IMR-90 (cell line): ENCODE data around the gene SH3BGRL. TPM values are rescaled to one million over a fixed set of nuclear protein-coding genes. Genes with fewer than 3 reads are reported as not detected.

Experiments
- ATAC-seq: fragments of 200-7000 bp; cut with Tn5 transposase; 2 replicates; pipeline ENCODE4 v1.9.1; 2020; ENCODE audit warnings: low read depth, mild to moderate bottlenecking, moderate library complexity
- BruUV-seq: library from RNA; stranded (reverse); fragments of 400-500 nt; replicated peaks from 2 replicates; lab custom pipeline; 2021; lab: Mats Ljungman, UMichigan
- CTCF ChIA-PET: fragments of 300-600 bp; formaldehyde crosslinking; extraction: SDS; loops from one replicate; lab custom pipeline; 2021; ENCODE audit warnings: antibody characterized with exemption; lab: Yijun Ruan, JAX
- POLR2A ChIA-PET: fragments of 300-600 bp; sonication (Branson Sonifier 250); formaldehyde crosslinking; loops from one replicate; lab custom pipeline; 2022; ENCODE audit warnings: antibody characterized with exemption; ENCODE audit not compliant: unreplicated experiment; lab: Charles Lee
- DNase-seq: peaks from one replicate; pipeline ENCODE4 v3.0.0; 2013
- H2AFZ ChIP-seq: replicated peaks from 2 replicates; pipeline ENCODE3; 2013; ENCODE audit warnings: low read length, mild to moderate bottlenecking; ENCODE audit not compliant: poor library complexity
- H2AK5ac ChIP-seq: 2 replicates; pipeline ENCODE4 v1.6.1; 2013; ENCODE audit warnings: low read depth, low read length, inconsistent platforms
- H2AK9ac ChIP-seq: replicated peaks from 2 replicates; pipeline ENCODE3; 2013; ENCODE audit warnings: mild to moderate bottlenecking, low read depth, low read length, moderate library complexity; ENCODE audit not compliant: poor library complexity
- H2BK120ac ChIP-seq: 2 replicates; pipeline ENCODE4 v1.6.1; 2013; ENCODE audit warnings: low read depth, low read length, inconsistent platforms
- H2BK15ac ChIP-seq: 3 replicates; pipeline ENCODE4 v1.6.1; 2013; ENCODE audit warnings: low read depth, low read length, inconsistent platforms
- H2BK20ac ChIP-seq: 2 replicates; pipeline ENCODE4 v1.6.1; 2013; ENCODE audit warnings: low read depth, mild to moderate bottlenecking, inconsistent platforms, low read length, moderate library complexity
- H2BK5ac ChIP-seq: 2 replicates; pipeline ENCODE4 v1.6.1; 2013; ENCODE audit warnings: mild to moderate bottlenecking, low read depth, low read length, inconsistent platforms; ENCODE audit not compliant: poor library complexity, severe bottlenecking
- H3K14ac ChIP-seq: replicated peaks from 2 replicates; pipeline ENCODE4 v1.6.1; 2013; ENCODE audit warnings: low read depth, low read length, inconsistent platforms
- H3K18ac ChIP-seq: 2 replicates; pipeline ENCODE4 v1.6.1; 2013; ENCODE audit warnings: low read depth, low read length, control low read depth
- H3K23ac ChIP-seq: 2 replicates; pipeline ENCODE4 v1.6.1; 2013; ENCODE audit warnings: low read depth, low read length, inconsistent platforms
- H3K27ac ChIP-seq: 2 replicates; pipeline ENCODE4 v1.5.1; 2013; ENCODE audit warnings: mild to moderate bottlenecking, control low read depth, low read length; ENCODE audit not compliant: insufficient read depth
- H3K27me3 ChIP-seq: 2 replicates; pipeline ENCODE4 v1.6.1; 2013; ENCODE audit warnings: low read length; ENCODE audit not compliant: control insufficient read depth, insufficient read depth
- H3K36me3 ChIP-seq: 2 replicates; pipeline ENCODE4 v1.6.1; 2013; ENCODE audit warnings: low read length, mixed read lengths; ENCODE audit not compliant: control insufficient read depth, insufficient read depth
- H3K4ac ChIP-seq: 2 replicates; pipeline ENCODE4 v1.6.1; 2013; ENCODE audit warnings: low read depth, low read length, inconsistent platforms
- H3K4me1 ChIP-seq: 2 replicates; pipeline ENCODE4 v1.6.1; 2013; ENCODE audit warnings: low read length, mixed read lengths; ENCODE audit not compliant: control insufficient read depth, insufficient read depth
- H3K4me2 ChIP-seq: 2 replicates; pipeline ENCODE4 v1.6.1; 2013; ENCODE audit warnings: low read depth, mild to moderate bottlenecking, control low read depth, low read length, moderate library complexity
- H3K4me3 ChIP-seq: 2 replicates; pipeline ENCODE4 v1.5.1; 2013; ENCODE audit warnings: low read depth, mild to moderate bottlenecking, control low read depth, low read length, moderate library complexity; ENCODE audit not compliant: insufficient read depth
- H3K56ac ChIP-seq: 2 replicates; pipeline ENCODE4 v1.6.1; 2013; ENCODE audit warnings: low read length, inconsistent platforms; ENCODE audit not compliant: insufficient read depth; ENCODE audit errors: extremely low read depth
- H3K79me1 ChIP-seq, 2 experiments: 2 replicates each; pipeline ENCODE4 v1.6.1; 2013; ENCODE audit warnings: low read length in 2 of 2, inconsistent platforms in 1 of 2, low read depth in 1 of 2
- H3K9ac ChIP-seq: 2 replicates; pipeline ENCODE4 v1.6.1; 2013; ENCODE audit warnings: low read depth, low read length, control low read depth
- H3K9me1 ChIP-seq: 2 replicates; pipeline ENCODE4 v1.6.1; 2013; ENCODE audit warnings: low read length, inconsistent platforms; ENCODE audit not compliant: insufficient read depth
- H3K9me3 ChIP-seq: 2 replicates; pipeline ENCODE4 v1.6.1; 2013; ENCODE audit warnings: low read length; ENCODE audit not compliant: control insufficient read depth, insufficient read depth
- H4K20me1 ChIP-seq: 2 replicates; pipeline ENCODE4 v1.6.1; 2013; ENCODE audit warnings: low read length, inconsistent platforms; ENCODE audit not compliant: insufficient read depth
- H4K5ac ChIP-seq: 2 replicates; pipeline ENCODE4 v1.6.1; 2013; ENCODE audit warnings: mild to moderate bottlenecking, low read depth, low read length, control low read depth
- H4K8ac ChIP-seq, 2 experiments: 2 replicates each; pipeline ENCODE4 v1.6.1; 2013; ENCODE audit warnings: low read depth in 2 of 2, low read length in 2 of 2, control low read depth in 1 of 2, inconsistent platforms in 1 of 2
- H4K91ac ChIP-seq: 2 replicates; pipeline ENCODE4 v1.6.1; 2013; ENCODE audit warnings: low read depth, low read length, inconsistent platforms; ENCODE audit not compliant: insufficient read depth
- BHLHE40 ChIP-seq: fragments of 150-350 bp; IDR thresholded peaks from 2 replicates; pipeline ENCODE4 v1.6.1; 2016; ENCODE audit warnings: mild to moderate bottlenecking, low read depth, low read length
- CEBPB ChIP-seq: IDR thresholded peaks from 2 replicates; pipeline ENCODE4 v1.6.1; 2012; ENCODE audit warnings: low read depth, low read length, improper control_type of control experiment
- CHD1 ChIP-seq: IDR thresholded peaks from 2 replicates; pipeline ENCODE4 v1.6.1; 2012; ENCODE audit warnings: low read depth, low read length, improper control_type of control experiment
- CTCF ChIP-seq: conservative IDR thresholded peaks from 2 replicates; pipeline ENCODE4 v1.5.1; 2012; ENCODE audit warnings: mild to moderate bottlenecking, low read depth, low read length, improper control_type of control experiment
- ELK1 ChIP-seq: fragments of 150-350 bp; IDR thresholded peaks from 2 replicates; pipeline ENCODE4 v1.6.1; 2016; ENCODE audit warnings: low read depth, mild to moderate bottlenecking, low read length, moderate library complexity, borderline replicate concordance
- FOS ChIP-seq: fragments of 150-350 bp; IDR thresholded peaks from 2 replicates; pipeline ENCODE4 v1.6.1; 2016; ENCODE audit warnings: low read depth, low read length
- MAFK ChIP-seq: IDR thresholded peaks from 2 replicates; pipeline ENCODE4 v1.6.1; 2012; ENCODE audit warnings: low read depth, low read length, improper control_type of control experiment
- MAZ ChIP-seq: IDR thresholded peaks from 2 replicates; pipeline ENCODE4 v1.6.1; 2012; ENCODE audit warnings: low read depth, mild to moderate bottlenecking, low read length, improper control_type of control experiment, moderate library complexity, borderline replicate concordance
- MXI1 ChIP-seq: IDR thresholded peaks from 2 replicates; pipeline ENCODE4 v1.6.1; 2012; ENCODE audit warnings: low read depth, mild to moderate bottlenecking, low read length, moderate library complexity, borderline replicate concordance
- NFE2L2 ChIP-seq: fragments of 150-350 bp; IDR thresholded peaks from 2 replicates; pipeline ENCODE4 v1.6.1; 2016; ENCODE audit warnings: low read depth, mild to moderate bottlenecking, low read length
- POLR2A ChIP-seq: IDR thresholded peaks from 2 replicates; pipeline ENCODE4 v1.6.1; 2012; ENCODE audit warnings: mild to moderate bottlenecking, low read depth, low read length
- RAD21 ChIP-seq: IDR thresholded peaks from 2 replicates; pipeline ENCODE4 v1.6.1; 2012; ENCODE audit warnings: low read length, improper control_type of control experiment
- RCOR1 ChIP-seq: IDR thresholded peaks from 2 replicates; pipeline ENCODE4 v1.6.1; 2012; ENCODE audit warnings: mild to moderate bottlenecking, low read length, improper control_type of control experiment; ENCODE audit not compliant: insufficient replicate concordance
- RFX5 ChIP-seq: IDR thresholded peaks from 2 replicates; pipeline ENCODE4 v1.8.0; 2012; ENCODE audit warnings: low read depth, mild to moderate bottlenecking, low read length, moderate library complexity
- SMC3 ChIP-seq: fragments of 150-350 bp; IDR thresholded peaks from 2 replicates; pipeline ENCODE4 v1.6.1; 2016; ENCODE audit warnings: low read depth, mild to moderate bottlenecking, antibody characterized with exemption, low read length, moderate library complexity
- USF2 ChIP-seq: fragments of 150-350 bp; IDR thresholded peaks from 2 replicates; pipeline ENCODE4 v1.6.1; 2017; ENCODE audit warnings: mild to moderate bottlenecking, antibody characterized with exemption, low read length, low read depth
- dilution Hi-C: fragments of 300-500 bp; cut with HindIII; formaldehyde crosslinking; loops from one replicate; pipeline ENCODE4 v1.14.3; 2018; ENCODE audit warnings: low sequenced_read_pairs; ENCODE audit not compliant: unreplicated experiment
- in situ Hi-C: fragments of 300-500 bp; cut with MboI; formaldehyde crosslinking; loops from 3 replicates; pipeline ENCODE4 v1.14.3; 2019; ENCODE audit warnings: low sequenced_read_pairs, inconsistent platforms, mixed read lengths
- intact Hi-C: fragments of 100-400 bp; cut with micrococcal nuclease; formaldehyde crosslinking; loops from 2 replicates; pipeline ENCODE4 v1.10.0; 2022
- polyA plus RNA-seq, 3 experiments: library from polyadenylated mRNA; depleted of rRNA; stranded (reverse); fragments of >200 nt; gene quantifications; 2 replicates each; pipeline ENCODE4 v1.2.3, GENCODE V29; 2012; ENCODE audit warnings: low replicate concordance in 1 of 3
- total RNA-seq: library from RNA; depleted of rRNA; stranded (reverse); fragments of >200 nt; gene quantifications from 2 replicates; pipeline ENCODE4 v1.2.3, GENCODE V29; 2012

The SH3BGRL gene
- total and polyA plus RNA-seq, 2 of the 4 experiments (the other 2 are of a cell fraction): 50.7 to 110 TPM

- no peak for DNase-seq
- Histone ChIP-seq H2AFZ (no peak overlapping the region), H3K4ac (no peak overlapping the region), H3K9me1 (no peaks in the 10 kb centered on the region), H3K4me1 (no peaks in the 10 kb centered on the region), H2AK9ac (no peak overlapping the region), H2BK5ac (no peak overlapping the region), H3K27ac (no peak overlapping the region), H4K5ac (no peak overlapping the region), H2AK5ac (no peak overlapping the region), H3K27me3 (no peaks in the 10 kb centered on the region), H3K9me3 (no peaks in the 10 kb centered on the region), H3K4me2 (no peak overlapping the region), H3K23ac (no peak overlapping the region), H3K18ac (no peak overlapping the region), H3K79me1 (no peaks in the 10 kb centered on the region), H4K8ac (no peak overlapping the region), H4K20me1 (no peaks in the 10 kb centered on the region), H2BK15ac (no peak overlapping the region), H2BK120ac (no peak overlapping the region), H2BK20ac (no peak overlapping the region), H3K56ac (no peak overlapping the region), H3K4me3 (no peak overlapping the region), H3K9ac (no peak overlapping the region), H3K14ac (no peak overlapping the region), H3K36me3 (no peaks in the 10 kb centered on the region), H4K91ac (no peak overlapping the region)
- no peak for ATAC-seq
- intact Hi-C loops: no loop called here
- in situ Hi-C loops: no loop called here
- dilution Hi-C loops: no loop called here
- BruUV-seq: no TSS peak
- POLR2A ChIA-PET: no interaction called here
- CTCF ChIA-PET: no interaction called here
- no peak for TF ChIP-seq CEBPB
- no peak for TF ChIP-seq SMC3
- no peak for TF ChIP-seq FOS
- no peak for TF ChIP-seq CHD1
- no peak for TF ChIP-seq NFE2L2
- TF ChIP-seq MAFK: no peak
- no peak for TF ChIP-seq MAZ
- no peak for TF ChIP-seq POLR2A
- TF ChIP-seq BHLHE40: no peak
- TF ChIP-seq USF2: no peak
- no peak for TF ChIP-seq RAD21
- TF ChIP-seq MXI1: no peak
- no peak for TF ChIP-seq CTCF
- no peak for TF ChIP-seq ELK1
- TF ChIP-seq RFX5: no peak
- TF ChIP-seq RCOR1: no peak
These were observed 102.7 kb downstream of the SH3BGRL start for GRCh38 chrX:81304563-81304962.
